Fibroblast of skin of back (primary cell): ENCODE data around the gene LDLRAD4.

Source experiments
- DNase-seq: peaks from one replicate; pipeline ENCODE4 v3.0.0-alpha.2; 2013

The LDLRAD4 gene

DNA sequence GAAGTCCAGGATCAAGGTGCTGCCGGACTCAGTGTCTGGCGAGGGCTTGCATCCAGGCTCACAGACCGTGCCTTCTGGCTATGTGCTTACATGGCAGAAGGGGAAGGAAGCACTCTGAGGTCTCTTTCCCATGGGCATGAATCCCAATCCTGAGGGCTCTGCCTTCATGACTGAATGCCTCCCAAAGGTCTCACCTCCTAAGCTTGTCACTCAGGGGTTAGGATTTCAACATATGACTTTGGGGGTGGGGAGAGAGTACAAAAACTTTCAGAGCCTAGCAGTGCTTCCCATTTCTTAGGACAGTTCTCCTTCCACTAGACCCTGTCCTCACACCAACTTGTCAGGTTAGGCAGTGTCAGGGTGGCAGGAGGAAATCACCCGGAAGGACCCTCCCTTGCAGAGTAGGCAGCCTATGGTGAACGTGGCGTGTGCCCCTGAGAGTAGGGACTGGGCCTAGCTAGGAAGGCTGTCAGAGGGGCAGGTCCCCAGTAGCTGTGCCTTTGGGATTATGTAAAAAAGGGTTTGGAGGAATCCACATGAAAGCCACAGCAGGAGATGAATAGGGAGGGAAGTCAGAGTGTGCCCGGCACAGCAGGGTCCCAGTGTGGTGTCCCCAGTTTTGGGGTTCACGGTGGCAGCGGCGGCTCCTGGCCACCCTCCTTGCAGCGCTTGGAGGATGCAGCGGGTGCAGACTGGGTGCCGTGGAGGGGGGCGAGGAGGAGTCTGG lies 233.3 kb downstream of the LDLRAD4 start:
- no peak for DNase-seq

DNA sequence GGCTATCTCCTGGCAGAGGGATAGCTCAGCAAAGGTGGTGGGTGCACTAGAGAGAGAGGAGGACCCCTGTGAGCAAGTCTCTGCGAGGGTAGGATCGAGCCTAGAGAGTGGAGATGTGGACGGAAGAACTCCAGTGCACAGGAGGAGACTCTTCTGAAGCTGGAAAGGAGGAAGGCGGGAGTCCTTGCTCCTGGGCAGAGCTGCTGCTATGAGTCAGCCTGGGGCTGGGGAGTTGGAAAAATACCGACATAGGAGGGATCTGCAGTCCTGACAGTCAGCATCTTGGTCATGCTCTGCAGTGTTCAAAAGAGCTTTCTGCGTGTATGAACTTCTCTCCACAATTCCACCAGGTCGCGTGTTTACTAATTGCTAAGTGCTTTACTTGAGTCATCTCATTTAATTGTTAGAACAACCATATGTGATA lies 233.8 kb downstream of the LDLRAD4 start:
- DNase-seq, result peak; percentile 87

GRCh38 chr18:13452871-13453680 lies 234.5 kb downstream of the LDLRAD4 start:
- peak; percentile 18 for DNase-seq

DNA sequence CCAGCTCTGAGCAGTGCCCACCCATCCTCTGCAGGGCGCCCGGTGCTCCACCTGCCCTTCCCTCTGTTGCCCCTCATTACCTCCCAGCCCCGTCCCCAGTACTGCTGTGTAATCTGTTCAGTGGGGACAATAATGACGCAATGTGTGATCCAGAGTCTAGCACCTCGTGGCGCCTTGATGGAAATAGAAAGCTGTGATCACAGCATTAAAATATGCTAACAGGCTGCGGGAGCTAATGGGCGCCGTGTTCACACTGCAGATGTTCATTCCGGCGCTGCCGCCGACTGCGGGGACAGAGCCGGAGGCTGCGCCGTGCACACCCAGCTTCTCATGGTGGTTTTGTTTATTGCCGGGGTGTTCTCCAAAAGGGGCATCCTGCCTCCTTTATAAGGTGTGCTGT lies 235.2 kb downstream of the LDLRAD4 start:
- peak; percentile 63 for DNase-seq

DNA sequence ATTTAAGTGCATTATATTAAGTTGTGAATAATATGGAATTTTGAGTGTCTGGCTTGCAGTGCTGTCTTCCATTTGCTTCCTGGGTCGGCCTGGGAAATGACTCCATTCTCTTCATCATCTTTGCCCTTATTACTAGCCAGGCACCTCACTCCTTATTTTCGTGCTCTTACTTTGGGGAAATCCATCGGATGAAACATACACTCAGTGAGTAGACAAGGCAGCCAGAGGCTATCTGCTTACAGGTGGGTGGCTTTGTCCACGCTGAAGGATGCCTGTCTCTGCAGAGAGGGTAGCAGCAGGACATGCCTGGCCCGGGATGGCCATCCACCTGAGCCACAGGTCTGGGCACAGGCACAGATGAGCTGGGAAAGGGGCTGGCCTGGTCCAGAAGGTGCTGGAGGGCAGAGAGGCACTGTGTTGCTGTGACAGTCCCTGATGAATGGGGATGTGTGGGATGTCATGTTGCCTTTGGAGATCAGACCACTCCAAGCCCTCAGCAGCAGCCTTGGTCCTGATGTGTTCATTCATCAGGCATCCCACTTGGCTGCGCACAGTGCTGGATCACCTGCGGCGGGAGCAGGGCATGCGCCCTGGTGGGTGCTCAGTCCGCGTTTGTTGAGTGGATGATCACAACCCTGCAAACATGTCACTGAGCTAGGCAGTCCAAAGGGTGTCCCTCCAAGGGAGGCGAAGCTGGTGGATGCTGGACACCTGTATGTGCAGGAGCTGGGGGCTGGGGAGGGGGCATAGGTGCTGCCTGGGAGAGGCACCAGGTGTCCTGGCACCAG lies 236.0 kb downstream of the LDLRAD4 start:
- no peak for DNase-seq

GRCh38 chr18:13455471-13455870 lies 236.9 kb downstream of the LDLRAD4 start:
- DNase-seq, result no peak

DNA sequence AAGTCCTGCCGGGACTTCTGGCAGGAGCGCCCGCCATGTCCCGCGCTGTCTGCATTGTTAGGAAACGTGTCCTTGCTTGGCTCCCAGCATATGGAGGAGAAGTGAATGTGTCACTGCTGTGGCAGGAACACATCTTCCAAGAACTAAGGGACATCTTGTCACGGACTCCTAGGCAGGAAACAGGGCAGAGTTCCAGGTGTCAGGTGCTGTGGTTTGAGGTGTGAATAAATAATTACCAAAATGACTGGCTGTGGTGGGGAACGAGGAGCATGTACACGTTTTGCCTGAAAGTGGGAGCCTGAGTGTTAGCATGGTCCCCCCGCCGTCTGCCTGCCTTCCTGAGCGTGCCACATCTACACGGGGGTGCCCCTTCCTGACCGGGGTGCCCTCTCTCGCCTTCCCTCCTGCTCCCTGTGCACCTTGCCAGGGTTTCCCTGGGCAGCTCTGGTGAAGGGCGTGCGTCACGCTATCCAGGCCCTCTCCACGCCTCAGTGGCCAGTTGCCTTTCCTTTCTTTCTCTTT lies 237.5 kb downstream of the LDLRAD4 start:
- DNase-seq, result no peak

GRCh38 chr18:13456736-13457271 lies 238.2 kb downstream of the LDLRAD4 start:
- no peak for DNase-seq

- no peak for DNase-seq
These were observed 238.8 kb downstream of the LDLRAD4 start for GRCh38 chr18:13457327-13457726.

GRCh38 chr18:13460946-13461345 lies 242.4 kb downstream of the LDLRAD4 start:
- no peak for DNase-seq

DNA sequence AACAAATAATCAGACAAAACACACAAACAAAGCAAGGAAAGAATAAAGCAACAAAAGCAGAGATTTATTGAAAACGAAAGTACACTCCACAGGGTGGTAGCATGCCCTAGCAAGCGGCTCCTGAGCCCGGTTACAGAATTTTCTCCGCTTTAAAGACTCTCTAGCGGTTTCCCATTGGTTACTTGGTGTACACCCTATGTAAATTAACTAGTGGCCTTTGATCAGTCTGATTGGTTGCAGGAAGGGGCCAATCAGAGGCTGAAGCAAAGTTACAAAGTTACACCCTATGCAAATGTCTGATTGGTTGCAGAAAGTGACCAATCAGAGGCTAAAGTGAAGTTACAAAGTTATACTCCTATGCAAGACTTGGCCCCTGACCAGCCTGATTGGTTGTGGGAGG lies 242.9 kb downstream of the LDLRAD4 start:
- peak; percentile 13 for DNase-seq

GRCh38 chr18:13461936-13462335 lies 243.4 kb downstream of the LDLRAD4 start:
- no peak for DNase-seq

DNA sequence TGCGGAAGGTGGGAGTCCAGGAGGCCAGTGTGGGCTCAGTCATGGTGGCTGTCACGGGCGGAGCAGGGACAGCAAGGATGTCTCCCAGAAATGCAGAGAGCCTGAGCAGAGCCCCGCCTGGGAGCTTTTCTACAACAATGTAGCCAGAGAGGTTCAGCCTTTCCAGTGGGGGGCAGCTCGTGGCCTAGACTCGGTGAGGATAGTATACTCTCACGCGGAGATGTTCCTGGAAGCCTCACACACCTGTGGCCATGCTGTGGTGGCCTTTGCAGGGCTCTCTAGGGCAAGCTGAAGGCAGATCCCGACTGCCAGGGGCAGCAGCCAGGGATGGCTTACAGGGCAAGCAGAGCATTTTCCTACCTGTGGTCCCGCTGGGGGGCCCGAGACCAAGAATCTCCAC lies 244.1 kb downstream of the LDLRAD4 start:
- DNase-seq, result no peak

DNA sequence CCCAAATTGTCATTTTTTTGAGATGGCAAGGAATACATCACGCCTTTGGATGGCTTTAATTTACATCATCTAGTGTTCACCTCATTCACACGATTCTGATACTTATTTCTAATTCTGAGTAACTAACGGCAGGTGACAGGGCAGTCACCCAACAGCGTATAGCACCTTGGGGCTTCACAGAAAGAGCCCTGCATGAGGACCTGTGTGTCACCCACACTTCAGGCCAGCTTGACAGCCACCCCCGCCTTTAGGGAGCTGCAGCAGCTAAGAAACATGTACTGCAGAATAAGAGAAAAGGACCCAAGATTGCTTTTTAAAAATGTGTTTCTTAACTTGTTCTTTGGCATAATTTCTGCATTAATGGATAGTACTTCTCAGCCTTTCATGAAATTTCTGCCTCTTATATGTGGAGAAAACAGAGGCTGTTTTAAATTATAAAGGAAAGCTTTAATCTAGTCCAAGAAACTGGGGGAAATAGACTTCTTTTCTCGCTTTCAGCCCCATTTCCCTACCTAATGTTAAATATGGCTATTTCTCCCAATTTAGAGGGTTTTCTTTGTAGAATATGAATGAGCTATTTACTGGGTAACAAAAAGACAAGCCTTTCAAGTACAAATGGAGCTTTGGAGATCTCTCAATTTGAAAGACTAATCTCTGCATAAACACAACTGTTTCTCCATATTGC lies 245.1 kb downstream of the LDLRAD4 start:
- DNase-seq, result no peak

- DNase-seq, result no peak
These were observed 246.0 kb downstream of the LDLRAD4 start for GRCh38 chr18:13464432-13465123.

DNA sequence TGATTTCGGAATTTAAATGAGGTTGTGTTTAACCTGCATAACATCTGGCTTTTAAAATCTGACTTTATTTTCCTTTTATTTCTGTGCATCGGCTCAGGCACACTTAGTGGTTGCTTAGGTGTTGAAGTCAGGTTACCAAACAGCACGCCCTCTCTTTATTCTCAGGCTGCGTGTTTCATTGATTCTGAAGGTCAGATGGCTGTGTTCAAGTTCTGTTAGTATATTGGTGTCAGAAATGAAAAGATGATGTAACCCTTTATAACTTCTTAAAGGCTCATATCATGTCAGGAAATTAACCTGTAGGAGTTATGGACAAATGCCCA lies 246.5 kb downstream of the LDLRAD4 start:
- DNase-seq, result no peak

DNA sequence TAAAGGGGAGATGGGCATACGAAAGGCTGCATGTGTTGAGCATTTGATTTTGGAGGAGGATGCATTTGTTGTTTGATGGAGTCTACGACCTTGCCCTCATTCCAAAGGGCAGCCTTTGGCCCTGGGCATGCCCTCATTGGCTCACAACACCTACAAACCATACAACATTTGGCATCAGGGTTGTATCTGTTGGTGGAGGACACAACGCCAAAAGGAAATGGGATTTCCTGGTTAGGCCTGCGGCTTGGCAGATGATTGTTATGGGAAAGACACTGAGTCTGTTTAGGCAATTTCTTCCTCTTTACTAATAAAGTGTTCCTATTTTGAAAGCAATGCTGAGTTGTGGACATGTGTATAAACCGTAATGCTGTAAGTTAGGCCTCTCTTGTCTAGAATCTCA lies 246.9 kb downstream of the LDLRAD4 start:
- DNase-seq, result no peak

DNA sequence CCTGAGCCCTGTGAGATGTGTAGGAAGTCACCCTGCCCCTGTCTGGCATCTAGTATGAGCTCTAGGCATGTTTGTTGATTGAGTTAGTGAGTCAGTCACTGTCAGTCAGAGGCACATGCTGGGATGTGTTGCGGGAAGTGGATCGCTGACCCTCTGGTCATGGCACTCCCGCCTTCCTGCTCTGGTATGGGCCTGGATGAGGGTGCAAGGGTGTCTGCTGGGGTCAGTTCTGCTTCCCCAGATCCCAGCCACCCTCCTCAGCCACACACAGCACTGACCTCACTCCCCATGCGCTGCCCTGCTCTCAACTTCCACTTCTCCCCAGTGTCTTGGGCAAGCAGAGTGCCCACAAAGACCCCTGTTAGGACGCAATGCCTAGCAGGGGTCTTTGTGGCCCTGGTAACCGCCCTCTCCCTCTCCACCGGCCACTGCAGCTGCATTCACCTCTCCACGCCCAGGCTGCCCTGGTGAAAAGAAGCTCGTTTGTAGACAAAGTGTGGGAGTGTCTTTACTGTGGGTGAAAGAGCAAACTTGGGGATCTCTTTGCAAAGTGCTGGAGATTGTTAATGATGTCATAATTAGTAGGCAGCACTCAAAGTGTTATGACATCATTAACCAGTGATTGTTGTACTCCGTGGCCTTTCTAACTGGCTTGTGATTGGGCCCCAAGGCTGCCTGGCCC lies 252.1 kb downstream of the LDLRAD4 start:
- DNase-seq, result no peak

DNA sequence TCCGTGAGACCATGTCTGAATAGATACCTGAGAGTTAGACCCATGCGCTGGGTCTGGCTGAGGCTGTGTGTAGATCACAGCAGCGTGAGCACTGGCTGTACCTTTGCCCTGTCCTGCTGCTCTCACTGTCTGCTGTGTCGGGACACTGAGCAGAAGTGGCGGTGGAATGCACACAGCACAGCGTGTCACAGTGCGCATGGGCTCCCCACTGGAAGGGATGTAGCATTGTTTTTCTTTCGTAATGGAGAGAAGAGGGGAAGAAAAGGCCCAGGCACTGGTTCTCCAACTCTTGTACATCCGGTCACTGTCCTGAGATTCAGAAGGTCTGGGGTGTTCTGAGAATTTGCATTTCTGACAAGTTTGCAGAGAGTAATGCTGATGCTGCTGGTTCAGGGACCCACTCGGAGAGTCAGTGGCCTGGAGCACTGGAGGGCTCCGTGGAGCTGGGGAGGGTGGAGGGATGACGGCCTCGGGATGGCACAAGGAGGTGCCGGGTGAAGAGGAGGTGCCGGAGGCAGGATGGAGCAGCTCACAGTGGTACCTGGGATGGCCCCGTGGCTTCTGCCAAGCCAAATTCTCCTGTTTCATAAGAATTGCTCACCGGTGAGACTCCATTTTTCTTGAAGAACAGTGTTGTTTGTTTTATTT lies 252.8 kb downstream of the LDLRAD4 start:
- no peak for DNase-seq

GRCh38 chr18:13471971-13472628 lies 253.5 kb downstream of the LDLRAD4 start:
- DNase-seq, result no peak
